H1 (cell line): ENCODE results near the gene CCDC60.

Experiments
- BACH1 ChIP-seq: IDR thresholded peaks from 2 replicates; pipeline ENCODE4 v1.6.1; 2012; ENCODE audit warnings: low read length, improper control_type of control experiment
- EZH2 ChIP-seq: fragments of 200-600 bp; sonication (generic); IDR thresholded peaks from 2 replicates; pipeline ENCODE4 v1.7.1; 2012; ENCODE audit warnings: low read depth, mild to moderate bottlenecking, moderate library complexity, low read length, inconsistent platforms; ENCODE audit not compliant: severe bottlenecking
- ZNF274 ChIP-seq: IDR thresholded peaks from 2 replicates; pipeline ENCODE4 v1.7.0; 2012; ENCODE audit warnings: low read length, borderline replicate concordance; ENCODE audit errors: extremely low read depth
- TF ChIP-seq, protein P1 (sequence below): IDR thresholded peaks from 2 replicates; pipeline ENCODE4 v1.6.1; 2012; ENCODE audit warnings: inconsistent platforms
- TF ChIP-seq, protein P2 (sequence below), 3 experiments: IDR thresholded peaks; 1 replicate in 2 of 3; 2 replicates in 1 of 3; pipeline versions ENCODE4 v1.5.1 to v1.6.1; 2011; ENCODE audit warnings: low read length in 3 of 3, mild to moderate bottlenecking in 3 of 3, inconsistent platforms in 2 of 3, low read depth in 1 of 3, moderate library complexity in 1 of 3; ENCODE audit not compliant: insufficient read depth in 1 of 3; ENCODE audit errors: control extremely low read depth in 1 of 3

DNA sequence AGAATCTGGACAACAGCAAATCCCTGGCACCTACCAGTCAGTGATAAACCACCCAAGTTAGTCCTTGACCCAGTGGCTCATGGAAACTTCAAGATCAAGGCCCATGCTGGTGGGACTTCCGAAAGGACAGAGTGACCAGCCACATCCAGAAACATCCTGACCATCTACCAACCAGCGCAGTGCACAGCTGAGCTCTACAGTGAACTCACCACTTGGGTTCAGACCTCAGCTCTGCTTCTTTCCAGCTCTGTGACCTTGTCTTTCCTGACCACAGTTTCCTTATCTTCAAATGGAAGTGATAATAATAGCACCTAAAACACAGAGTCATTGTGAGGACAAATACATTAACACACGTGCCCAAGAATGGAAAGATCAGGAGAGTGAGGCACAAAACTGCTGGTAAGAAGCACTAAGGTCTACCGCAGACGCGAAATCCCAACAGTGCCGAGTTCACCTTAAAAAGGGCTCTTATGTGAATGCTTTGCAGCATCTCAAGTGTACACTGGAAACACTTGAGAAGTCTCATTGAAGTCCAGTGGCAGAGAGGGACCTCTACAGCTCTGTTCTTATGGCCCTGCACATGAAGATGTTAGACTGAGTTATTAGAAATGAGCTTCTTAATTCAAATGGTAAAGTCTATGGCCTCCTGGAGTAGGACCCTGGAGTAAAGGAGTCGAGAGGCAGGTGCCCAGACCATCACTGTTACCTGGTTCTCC, 128.8 kb downstream of the CCDC60 start:
- no peak for TF ChIP-seq EZH2
- TF ChIP-seq, protein P1, sequence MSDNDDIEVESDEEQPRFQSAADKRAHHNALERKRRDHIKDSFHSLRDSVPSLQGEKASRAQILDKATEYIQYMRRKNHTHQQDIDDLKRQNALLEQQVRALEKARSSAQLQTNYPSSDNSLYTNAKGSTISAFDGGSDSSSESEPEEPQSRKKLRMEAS, result no peak
- TF ChIP-seq BACH1, result no peak
- TF ChIP-seq, protein P2, sequence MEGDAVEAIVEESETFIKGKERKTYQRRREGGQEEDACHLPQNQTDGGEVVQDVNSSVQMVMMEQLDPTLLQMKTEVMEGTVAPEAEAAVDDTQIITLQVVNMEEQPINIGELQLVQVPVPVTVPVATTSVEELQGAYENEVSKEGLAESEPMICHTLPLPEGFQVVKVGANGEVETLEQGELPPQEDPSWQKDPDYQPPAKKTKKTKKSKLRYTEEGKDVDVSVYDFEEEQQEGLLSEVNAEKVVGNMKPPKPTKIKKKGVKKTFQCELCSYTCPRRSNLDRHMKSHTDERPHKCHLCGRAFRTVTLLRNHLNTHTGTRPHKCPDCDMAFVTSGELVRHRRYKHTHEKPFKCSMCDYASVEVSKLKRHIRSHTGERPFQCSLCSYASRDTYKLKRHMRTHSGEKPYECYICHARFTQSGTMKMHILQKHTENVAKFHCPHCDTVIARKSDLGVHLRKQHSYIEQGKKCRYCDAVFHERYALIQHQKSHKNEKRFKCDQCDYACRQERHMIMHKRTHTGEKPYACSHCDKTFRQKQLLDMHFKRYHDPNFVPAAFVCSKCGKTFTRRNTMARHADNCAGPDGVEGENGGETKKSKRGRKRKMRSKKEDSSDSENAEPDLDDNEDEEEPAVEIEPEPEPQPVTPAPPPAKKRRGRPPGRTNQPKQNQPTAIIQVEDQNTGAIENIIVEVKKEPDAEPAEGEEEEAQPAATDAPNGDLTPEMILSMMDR (IDR thresholded peaks at IDR 0.05; ENCODE audit: control extremely low read depth in 1 of 3, insufficient read depth in 1 of 3, low read depth in 1 of 3, low read length in 3 of 3), result no peak
- no peak for TF ChIP-seq ZNF274
